CD4-positive, CD25-positive, alpha-beta regulatory T cell (primary cell): Measurements from ENCODE around the gene ZNF37A. TPM values are rescaled to one million over a fixed set of nuclear protein-coding genes. Genes with fewer than 3 reads are reported as not detected.
"Not testable (repeated sequence)": the region's sequence is repeated elsewhere in the genome, so short reads cannot be mapped to it uniquely, and the experiment has no call there.

Source experiments
- ATAC-seq, 2 donors: fragments of 150-1000 bp; cut with Tn5 transposase; one replicate each; pipeline ENCODE4 v1.10.0; 2021; ENCODE audit warnings: low read depth in 2 of 2, moderate number of reproducible peaks in 2 of 2, moderate library complexity in 1 of 2
- DNase-seq, 3 donors: peaks; one replicate each; pipeline versions ENCODE4 v3.0.0 to v3.0.0-alpha.2; 2012 to 2022; ENCODE audit warnings: mixed read lengths in 1 of 3
- H3K27ac ChIP-seq: one replicate; pipeline ENCODE4 v1.7.0; 2013; ENCODE audit warnings: mild to moderate bottlenecking, low read length; ENCODE audit not compliant: insufficient read depth, poor library complexity, severe bottlenecking
- H3K27me3 ChIP-seq: one replicate; pipeline ENCODE4 v1.7.0; 2013; ENCODE audit warnings: low read length; ENCODE audit not compliant: control insufficient read depth, insufficient read depth
- H3K36me3 ChIP-seq: one replicate; pipeline ENCODE4 v1.7.0; 2013; ENCODE audit warnings: mild to moderate bottlenecking, low read length, moderate library complexity; ENCODE audit not compliant: control insufficient read depth, insufficient read depth
- H3K4me1 ChIP-seq: 2 replicates; pipeline ENCODE4 v1.7.0; 2013; ENCODE audit warnings: mild to moderate bottlenecking, low read length; ENCODE audit not compliant: insufficient read depth, control insufficient read depth, poor library complexity, severe bottlenecking
- H3K4me3 ChIP-seq: one replicate; pipeline ENCODE4 v1.7.0; 2013; ENCODE audit warnings: low read depth, mild to moderate bottlenecking, low read length, moderate library complexity
- H3K9me3 ChIP-seq, 2 experiments: 1 replicate in 1 of 2; 2 replicates in 1 of 2; pipeline ENCODE4 v1.7.0; 2013; ENCODE audit warnings: low read length in 2 of 2, mild to moderate bottlenecking in 1 of 2, moderate library complexity in 1 of 2; ENCODE audit not compliant: control insufficient read depth in 2 of 2
- H3K27ac Mint-ChIP-seq, 3 donors: one replicate each; pipeline ENCODE4 v1.8.0; 2020 to 2022; ENCODE audit warnings: mild to moderate bottlenecking in 3 of 3, mixed read lengths in 3 of 3, moderate library complexity in 2 of 3
- H3K27me3 Mint-ChIP-seq: one replicate; pipeline ENCODE4 v1.8.0; 2022; ENCODE audit warnings: mild to moderate bottlenecking, mixed read lengths
- H3K36me3 Mint-ChIP-seq: one replicate; pipeline ENCODE4 v1.8.0; 2020; ENCODE audit warnings: mixed read lengths
- H3K4me1 Mint-ChIP-seq, 4 donors: one replicate each; pipeline ENCODE4 v1.8.0; 2020 to 2022; ENCODE audit warnings: mixed read lengths in 4 of 4, mild to moderate bottlenecking in 1 of 4
- H3K4me3 Mint-ChIP-seq, 4 donors: one replicate each; pipeline ENCODE4 v1.8.0; 2020 to 2022; ENCODE audit warnings: mild to moderate bottlenecking in 4 of 4, mixed read lengths in 4 of 4, moderate library complexity in 3 of 4
- H3K9me3 Mint-ChIP-seq, 7 donors: one replicate each; pipeline ENCODE4 v1.8.0; 2020 to 2022; ENCODE audit warnings: mixed read lengths in 7 of 7, mild to moderate bottlenecking in 3 of 7, moderate library complexity in 2 of 7
- polyA plus RNA-seq, 4 donors: library from polyadenylated mRNA; unstranded; fragments of 300-500 nt; fragmentation: Illumina TruSeq; gene quantifications; one replicate each; pipeline ENCODE4 v1.2.3, GENCODE V29; 2021
- total RNA-seq: library from RNA; stranded (reverse); gene quantifications from one replicate; pipeline ENCODE4 v1.2.3, GENCODE V29; 2022

ZNF37A gene
- total RNA-seq = 18.8 TPM
- polyA plus RNA-seq = 1 to 10 TPM; 4.2 to 4.7 (median 4.3) TPM

GRCh38 chr10:38094158-38094926, at the start of gene ZNF37A:
ZNF37A (plus strand) TSS chr10:38094337; CDS start chr10:38096618, 2,281 bp downstream.
- Histone ChIP-seq H3K36me3 (peaks cover 33% of the 10 kb centered on the region), H3K27me3 (no peaks in the 10 kb centered on the region), H3K27ac (peak within 1 kb of the TSS; percentile 81), H3K9me3 (peaks cover 2 to 5% of the 10 kb centered on the region in 2 experiments), H3K4me1 (peaks cover 19% of the 10 kb centered on the region), H3K4me3 (peak within 1 kb of the TSS; percentile 88)
- DNase-seq (peak; percentile 83 to 97 (median 83)), ATAC-seq (peak; percentile 98 to 99)
- peaks cover 34% of the 10 kb centered on the region for H3K36me3 Mint-ChIP-seq
- H3K4me1 Mint-ChIP-seq = peaks cover 19 to 37% (median 34%) of the 10 kb centered on the region in 4 donors
- peaks cover 15% of the 10 kb centered on the region for H3K27me3 Mint-ChIP-seq
- H3K9me3 Mint-ChIP-seq = peaks cover 0 to 16% (median 3%) of the 10 kb centered on the region in 7 donors
- peak within 1 kb of the TSS; percentile 90 to 96 (median 95) for H3K27ac Mint-ChIP-seq
- peak within 1 kb of the TSS; percentile 89 to 98 (median 94) for H3K4me3 Mint-ChIP-seq

- no peak for ATAC-seq
- Mint-ChIP-seq H3K4me1 (peaks cover 15 to 38% (median 22%) of the 10 kb centered on the region in 4 donors), H3K27ac (peak overlapping the region; percentile 17 to 56 (median 40))
Observed at GRCh38 chr10:38045129-38045528, 49.0 kb upstream of the ZNF37A start.

GRCh38 chr10:38047666-38048065, 46.5 kb upstream of the ZNF37A start:
- Mint-ChIP-seq H3K4me1 (peaks cover 10 to 25% (median 18%) of the 10 kb centered on the region in 4 donors), H3K36me3 (peaks cover 52% of the 10 kb centered on the region), H3K27ac (no peak overlapping the region), H3K27me3 (no peaks in the 10 kb centered on the region), H3K4me3 (no peak overlapping the region), H3K9me3 (peaks cover 3 to 38% (median 13%) of the 10 kb centered on the region in 7 donors)
- ATAC-seq (no peak), DNase-seq (peak in 1 of 3 donors; percentile 22)
- H3K27ac ChIP-seq = no peak overlapping the region
- no peaks in the 10 kb centered on the region for H3K27me3 ChIP-seq
- H3K4me3 ChIP-seq = no peak overlapping the region
- peaks cover 8% of the 10 kb centered on the region for H3K4me1 ChIP-seq
- peaks cover 34 to 49% of the 10 kb centered on the region in 2 experiments for H3K9me3 ChIP-seq
- peaks cover 66% of the 10 kb centered on the region for H3K36me3 ChIP-seq

More at GRCh38 chr10:38045129-38045528, 49.0 kb upstream of the ZNF37A start:
- Mint-ChIP-seq H3K9me3 (peaks cover 3 to 27% (median 8%) of the 10 kb centered on the region in 7 donors), H3K36me3 (peaks cover 58% of the 10 kb centered on the region), H3K27me3 (no peaks in the 10 kb centered on the region), H3K4me3 (no peak overlapping the region)
- DNase-seq = no peak
- H3K4me3 ChIP-seq = no peak overlapping the region
- no peaks in the 10 kb centered on the region for H3K27me3 ChIP-seq
- H3K36me3 ChIP-seq = peaks cover 71% of the 10 kb centered on the region
- H3K9me3 ChIP-seq = peaks cover 17 to 38% of the 10 kb centered on the region in 2 experiments
- H3K4me1 ChIP-seq = peaks cover 8% of the 10 kb centered on the region
- H3K27ac ChIP-seq = no peak overlapping the region

- Histone ChIP-seq H3K4me1 (no peaks in the 10 kb centered on the region), H3K36me3 (peaks cover 77% of the 10 kb centered on the region), H3K27me3 (no peaks in the 10 kb centered on the region), H3K27ac (no peak overlapping the region), H3K4me3 (no peak overlapping the region), H3K9me3 (peaks cover 56 to 69% of the 10 kb centered on the region in 2 experiments)
- ATAC-seq = no peak
- peaks cover 0 to 10% (median 5%) of the 10 kb centered on the region in 4 donors for H3K4me1 Mint-ChIP-seq
- H3K9me3 Mint-ChIP-seq = peaks cover 0 to 54% (median 26%) of the 10 kb centered on the region in 7 donors
- H3K4me3 Mint-ChIP-seq = no peak overlapping the region
- H3K27ac Mint-ChIP-seq = no peak overlapping the region
- no peak for DNase-seq
- H3K36me3 Mint-ChIP-seq = peaks cover 63% of the 10 kb centered on the region
- H3K27me3 Mint-ChIP-seq = no peaks in the 10 kb centered on the region
Observed at GRCh38 chr10:38050212-38050611, 43.9 kb upstream of the ZNF37A start.

GRCh38 chr10:38054361-38054797, 39.8 kb upstream of the ZNF37A start:
- Mint-ChIP-seq H3K36me3 (peaks cover 76% of the 10 kb centered on the region), H3K9me3 (peaks cover 3 to 77% (median 33%) of the 10 kb centered on the region in 7 donors), H3K4me1 (peaks cover 0 to 7% (median under 1%) of the 10 kb centered on the region in 4 donors), H3K4me3 (no peak overlapping the region), H3K27me3 (no peaks in the 10 kb centered on the region), H3K27ac (no peak overlapping the region)
- no peak overlapping the region for H3K4me3 ChIP-seq
- H3K9me3 ChIP-seq = peaks cover 78 to 80% of the 10 kb centered on the region in 2 experiments
- H3K4me1 ChIP-seq = no peaks in the 10 kb centered on the region
- H3K27ac ChIP-seq = no peak overlapping the region
- H3K27me3 ChIP-seq = no peaks in the 10 kb centered on the region
- ATAC-seq = no peak
- peaks cover 85% of the 10 kb centered on the region for H3K36me3 ChIP-seq
- DNase-seq = no peak

- not testable (repeated sequence) for H3K27ac ChIP-seq, H3K27me3 Mint-ChIP-seq, H3K4me3 ChIP-seq, H3K4me1 ChIP-seq, H3K27me3 ChIP-seq, ATAC-seq, H3K27ac Mint-ChIP-seq, H3K4me3 Mint-ChIP-seq, H3K4me1 Mint-ChIP-seq
- Mint-ChIP-seq H3K36me3 (peaks cover 77% of the 10 kb centered on the region), H3K9me3 (peaks cover 5 to 76% (median 36%) of the 10 kb centered on the region in 7 donors)
- Histone ChIP-seq H3K9me3 (peaks cover 79 to 84% of the 10 kb centered on the region in 2 experiments), H3K36me3 (peaks cover 84% of the 10 kb centered on the region)
- peak in 1 of 3 donors; percentile 10 for DNase-seq
Observed at GRCh38 chr10:38055274-38055894, 38.8 kb upstream of the ZNF37A start.

- not testable (repeated sequence) for H3K36me3 ChIP-seq, H3K4me1 Mint-ChIP-seq, H3K4me3 Mint-ChIP-seq, H3K4me3 ChIP-seq, DNase-seq, H3K4me1 ChIP-seq, H3K27ac ChIP-seq, ATAC-seq, H3K9me3 ChIP-seq, H3K36me3 Mint-ChIP-seq, H3K27me3 Mint-ChIP-seq, H3K27me3 ChIP-seq
- Mint-ChIP-seq H3K27ac (peak overlapping the region in 1 of 3 donors; percentile 44), H3K9me3 (peaks cover 0 to 14% (median 7%) of the 10 kb centered on the region in 7 donors)
Observed at GRCh38 chr10:38069663-38070062, 24.5 kb upstream of the ZNF37A start.
